VCaP (cell line): ENCODE results near the gene AKR1C3.

ENCODE experiments used
- H3K27ac ChIP-seq: fragments of 450-650 bp; 2 replicates; pipeline ENCODE4 v1.5.1; 2017
- TF ChIP-seq, protein P1 (sequence below): fragments of 450-650 bp; conservative IDR thresholded peaks from 2 replicates; pipeline ENCODE4 v1.5.1; 2017; ENCODE audit warnings: mild to moderate bottlenecking, moderate library complexity

AKR1C3 gene

GRCh38 chr10:5068274-5068984 lies 25.8 kb upstream of the AKR1C3 start:
- H3K27ac ChIP-seq = no peak overlapping the region
- TF ChIP-seq, protein P1, sequence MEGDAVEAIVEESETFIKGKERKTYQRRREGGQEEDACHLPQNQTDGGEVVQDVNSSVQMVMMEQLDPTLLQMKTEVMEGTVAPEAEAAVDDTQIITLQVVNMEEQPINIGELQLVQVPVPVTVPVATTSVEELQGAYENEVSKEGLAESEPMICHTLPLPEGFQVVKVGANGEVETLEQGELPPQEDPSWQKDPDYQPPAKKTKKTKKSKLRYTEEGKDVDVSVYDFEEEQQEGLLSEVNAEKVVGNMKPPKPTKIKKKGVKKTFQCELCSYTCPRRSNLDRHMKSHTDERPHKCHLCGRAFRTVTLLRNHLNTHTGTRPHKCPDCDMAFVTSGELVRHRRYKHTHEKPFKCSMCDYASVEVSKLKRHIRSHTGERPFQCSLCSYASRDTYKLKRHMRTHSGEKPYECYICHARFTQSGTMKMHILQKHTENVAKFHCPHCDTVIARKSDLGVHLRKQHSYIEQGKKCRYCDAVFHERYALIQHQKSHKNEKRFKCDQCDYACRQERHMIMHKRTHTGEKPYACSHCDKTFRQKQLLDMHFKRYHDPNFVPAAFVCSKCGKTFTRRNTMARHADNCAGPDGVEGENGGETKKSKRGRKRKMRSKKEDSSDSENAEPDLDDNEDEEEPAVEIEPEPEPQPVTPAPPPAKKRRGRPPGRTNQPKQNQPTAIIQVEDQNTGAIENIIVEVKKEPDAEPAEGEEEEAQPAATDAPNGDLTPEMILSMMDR = no peak

- peak overlapping the region; percentile 80 for H3K27ac ChIP-seq
- TF ChIP-seq, protein P1 = no peak
These were observed 23.4 kb upstream of the AKR1C3 start for GRCh38 chr10:5070648-5071410.

DNA sequence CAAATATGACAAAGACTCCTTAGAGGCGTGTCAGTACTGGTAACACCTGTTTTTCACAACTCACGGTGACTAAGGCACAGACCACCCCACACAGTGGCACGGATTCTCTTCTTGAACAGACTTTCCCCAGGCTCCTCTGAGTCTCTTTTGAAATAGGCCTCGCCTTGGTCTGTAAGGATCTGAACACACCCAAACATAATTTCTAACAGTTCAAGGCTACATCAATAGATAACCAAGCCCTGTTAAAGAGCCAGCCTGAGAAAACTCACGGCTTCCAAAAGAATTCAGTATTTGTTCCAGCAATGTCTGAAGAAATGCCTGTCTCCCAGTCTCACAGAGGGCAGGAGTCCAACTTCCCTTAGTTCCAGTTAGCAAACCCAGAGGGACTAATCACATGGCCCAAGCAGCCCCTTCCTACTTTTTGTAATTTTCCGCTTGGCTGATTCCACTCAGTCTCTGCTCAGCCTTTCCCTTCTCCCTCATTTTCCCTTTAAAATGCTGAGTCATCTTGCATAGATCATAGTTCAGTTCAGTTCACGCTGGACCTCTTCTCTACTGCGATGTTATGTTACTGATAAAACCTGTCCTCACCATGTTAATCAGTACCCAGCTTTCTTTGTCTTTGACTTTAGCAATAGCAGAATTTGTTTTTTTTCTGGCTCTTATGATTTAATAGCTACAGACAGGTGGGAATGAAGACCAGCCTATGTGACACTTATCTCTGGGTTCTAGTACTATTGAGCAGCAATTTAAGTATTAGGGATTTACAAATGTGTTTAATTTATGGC lies 22.6 kb upstream of the AKR1C3 start:
- H3K27ac ChIP-seq = peak overlapping the region; percentile 80
- TF ChIP-seq, protein P1 = no peak

DNA sequence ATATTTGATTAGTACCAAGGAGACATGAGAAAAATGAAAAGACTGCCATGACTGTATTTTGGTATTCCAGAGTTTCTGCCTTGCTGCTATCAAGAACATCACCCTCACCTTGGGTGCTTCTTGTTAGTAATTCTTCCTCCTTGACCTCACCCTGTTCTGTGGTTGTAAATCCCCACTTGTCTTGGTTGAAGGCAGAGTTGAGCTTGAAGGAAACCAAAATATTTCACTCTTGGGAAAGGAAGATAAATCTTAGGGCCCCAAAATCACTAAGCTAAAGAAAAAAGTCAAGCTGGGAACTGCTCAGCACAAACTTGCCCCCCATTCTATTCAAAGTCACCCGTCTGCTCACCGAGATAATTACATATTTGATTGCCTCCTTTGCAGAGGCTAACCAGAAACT lies 20.6 kb upstream of the AKR1C3 start:
- TF ChIP-seq, protein P1 = no peak
- peak overlapping the region; percentile 80; the same call in 1 of the 2 replicates for H3K27ac ChIP-seq

DNA sequence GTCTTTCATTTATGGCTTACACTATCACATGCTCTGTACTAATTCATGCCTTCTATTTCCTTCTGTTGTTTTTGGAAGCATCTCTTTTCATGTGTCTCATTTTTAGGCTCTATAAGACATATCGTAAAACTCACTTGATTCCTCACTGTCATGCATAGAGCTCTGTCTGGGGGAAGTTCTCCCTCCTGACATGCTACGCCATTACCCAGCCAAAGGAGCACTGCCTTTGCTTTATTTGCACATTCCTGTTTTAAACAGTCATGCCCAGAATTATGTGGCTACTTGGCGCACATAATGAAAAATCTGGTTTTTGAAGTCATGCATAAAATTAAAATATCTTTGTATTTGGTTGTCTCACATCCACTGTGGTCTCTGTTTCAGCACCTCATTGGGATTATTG lies 17.6 kb upstream of the AKR1C3 start:
- no peak overlapping the region for H3K27ac ChIP-seq
- TF ChIP-seq, protein P1 = no peak

GRCh38 chr10:5078547-5079180 lies 15.6 kb upstream of the AKR1C3 start:
- no peak overlapping the region for H3K27ac ChIP-seq
- TF ChIP-seq, protein P1 = no peak
